HG02571 (cell line): ENCODE data around the gene FASTKD2.
A peak's percentile ranks its signal among the peaks of the same experiment; 100 is the strongest.

ENCODE experiments used
- ATAC-seq: cut with Tn5 transposase; IDR thresholded peaks from one replicate; pipeline ENCODE4 v1.9.1; 2021; ENCODE audit warnings: mild to moderate bottlenecking, moderate library complexity; ENCODE audit not compliant: unreplicated experiment

The FASTKD2 gene

DNA sequence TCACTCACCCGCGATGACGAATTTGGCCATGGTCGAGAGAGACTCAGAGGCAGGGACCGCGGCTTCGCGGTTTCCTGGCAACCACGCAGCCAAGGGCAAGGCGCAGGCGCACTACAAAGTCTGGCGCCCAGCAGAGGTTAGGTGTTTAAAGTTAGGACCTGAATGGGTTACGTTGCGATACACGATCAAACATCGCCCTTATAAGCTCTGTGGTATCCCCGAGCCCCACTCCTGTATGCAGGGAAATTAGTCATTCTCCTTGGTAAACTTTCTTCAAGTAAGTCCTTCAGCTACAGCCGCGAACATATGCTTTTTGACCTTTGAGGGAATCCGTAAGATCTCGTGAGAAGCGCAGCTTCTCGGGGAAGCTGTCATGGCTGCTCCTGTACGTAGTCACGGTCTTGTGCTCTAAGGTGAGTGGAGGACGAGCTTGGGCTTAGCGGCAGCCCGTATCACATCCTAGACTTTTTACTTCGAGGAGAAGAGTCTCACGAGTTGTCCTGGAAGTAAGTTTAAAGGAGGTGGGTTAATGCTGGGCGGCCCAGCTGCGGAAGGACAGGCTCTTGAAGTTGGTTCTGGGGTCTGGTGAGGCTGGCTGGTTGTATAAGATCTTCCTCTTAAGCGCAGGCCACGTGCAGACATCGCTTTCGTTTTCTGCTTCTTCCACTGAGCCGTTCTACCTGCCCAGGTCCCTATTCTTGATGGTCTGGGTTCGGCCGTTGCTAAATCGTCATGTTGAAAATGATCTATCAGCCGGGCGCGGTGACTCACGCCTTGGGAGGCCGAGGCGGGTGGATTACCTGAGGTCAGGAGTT is at the start of gene FASTKD2, which contains the start of gene MDH1B:
TSS of gene FASTKD2 (plus strand) at position 365 of the 815 bp plus-strand sequence. CDS start 1,088 bp downstream, outside the sequence.
TSS of gene MDH1B (minus strand) at position 87 of the 815 bp plus-strand sequence. CDS start at position 30, 57 bp downstream.
- peak; percentile 96 for ATAC-seq

DNA sequence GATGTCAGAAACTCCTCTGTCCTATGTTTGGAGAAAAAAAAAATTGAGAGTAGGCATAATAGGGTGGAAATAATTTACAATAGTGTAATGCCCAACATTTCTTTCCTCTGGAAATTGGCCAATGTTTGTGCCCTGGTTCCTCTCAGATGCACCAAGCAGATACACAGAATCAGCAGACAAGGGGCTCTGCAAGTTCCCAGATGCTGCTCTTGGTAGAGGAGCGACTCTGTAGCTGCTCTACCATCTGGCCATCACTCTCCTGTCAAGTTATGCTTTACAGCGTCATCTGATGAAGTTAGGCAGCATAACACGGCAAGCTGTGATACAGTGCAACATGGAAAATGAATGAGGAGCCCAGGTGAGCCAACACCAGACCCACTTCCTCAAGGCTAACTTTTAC is 48.8 kb upstream of the FASTKD2 start:
- no peak for ATAC-seq

- ATAC-seq: no peak
Observed at GRCh38 chr2:206718296-206718695, 47.1 kb upstream of the FASTKD2 start, which contains the start of gene DYTN. Gene DYTN (minus strand): TSS chr2:206718396. CDS start chr2:206718279, 117 bp downstream.

DNA sequence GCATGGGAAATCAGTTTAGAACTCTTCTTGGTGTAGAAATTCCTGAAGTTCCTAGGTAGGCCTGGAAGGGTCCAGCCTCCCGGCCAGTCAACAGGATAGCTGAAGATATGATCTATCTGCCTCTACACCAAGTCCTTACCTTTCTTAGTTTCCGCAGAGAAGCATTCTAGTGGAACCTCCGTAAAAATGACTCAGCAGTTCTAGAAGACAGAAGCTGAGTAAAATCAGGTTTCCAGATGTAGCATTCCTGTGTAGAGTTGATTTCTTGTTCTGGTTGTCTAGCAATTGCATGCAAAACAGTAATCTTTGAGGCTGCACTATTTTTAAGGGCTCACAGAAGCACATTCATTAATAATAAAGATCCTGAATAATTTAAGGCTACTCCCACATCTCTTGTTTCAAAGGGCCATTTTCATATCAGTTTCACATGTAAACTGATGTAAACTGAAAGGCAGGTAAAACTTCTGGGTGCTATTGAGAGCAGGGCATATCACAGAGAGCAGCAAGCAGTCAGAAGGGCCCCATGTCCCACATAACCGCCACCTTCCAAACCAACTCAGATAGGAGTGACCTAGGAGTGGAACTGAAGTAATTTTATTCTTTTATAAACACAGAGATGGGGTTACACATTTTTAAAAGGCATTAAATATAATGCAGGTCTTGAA is 44.0 kb upstream of the FASTKD2 start:
- peak; percentile 66 for ATAC-seq

DNA sequence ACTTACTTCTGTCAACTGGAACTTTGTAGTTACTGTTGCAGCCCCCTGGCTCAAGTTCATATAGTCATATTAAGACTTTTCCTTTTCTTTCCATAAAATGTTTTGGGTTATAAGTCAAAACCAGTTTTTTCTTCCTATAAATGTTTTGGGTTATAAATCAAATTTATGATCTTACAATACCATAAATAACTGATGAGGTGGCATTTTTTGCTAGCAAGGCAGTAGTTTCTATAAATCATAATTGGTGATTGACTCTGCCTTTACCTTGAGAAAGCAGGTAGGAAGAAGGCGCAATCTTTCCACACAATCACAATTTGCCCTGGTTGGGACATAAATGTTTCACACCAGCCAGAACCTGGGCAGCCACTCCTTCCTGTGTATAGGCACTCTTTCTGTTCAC is 42.1 kb upstream of the FASTKD2 start:
- ATAC-seq: no peak

DNA sequence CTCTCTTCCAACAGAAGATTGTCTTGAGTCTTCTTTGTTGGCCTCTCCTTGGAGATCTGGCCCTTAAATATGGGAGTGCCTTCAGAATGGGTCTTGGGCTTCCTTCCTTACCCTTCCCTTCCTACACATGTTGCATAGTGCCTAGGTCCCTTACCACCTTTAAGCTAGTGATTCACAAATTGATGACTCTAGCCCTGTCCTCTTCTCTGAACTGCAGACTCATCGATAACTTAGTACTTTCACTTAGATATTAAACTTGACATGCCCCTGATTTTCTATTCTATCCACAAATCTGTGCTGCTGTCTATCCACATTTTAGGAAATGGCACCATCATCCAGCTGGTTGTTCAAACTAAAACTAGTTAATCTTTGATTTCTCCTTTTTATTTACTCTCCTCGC is 38.1 kb upstream of the FASTKD2 start:
- ATAC-seq: no peak

GRCh38 chr2:206728277-206729199 is 36.9 kb upstream of the FASTKD2 start:
- ATAC-seq: no peak

- ATAC-seq: no peak
Observed at GRCh38 chr2:206733341-206733740, 32.1 kb upstream of the FASTKD2 start.

DNA sequence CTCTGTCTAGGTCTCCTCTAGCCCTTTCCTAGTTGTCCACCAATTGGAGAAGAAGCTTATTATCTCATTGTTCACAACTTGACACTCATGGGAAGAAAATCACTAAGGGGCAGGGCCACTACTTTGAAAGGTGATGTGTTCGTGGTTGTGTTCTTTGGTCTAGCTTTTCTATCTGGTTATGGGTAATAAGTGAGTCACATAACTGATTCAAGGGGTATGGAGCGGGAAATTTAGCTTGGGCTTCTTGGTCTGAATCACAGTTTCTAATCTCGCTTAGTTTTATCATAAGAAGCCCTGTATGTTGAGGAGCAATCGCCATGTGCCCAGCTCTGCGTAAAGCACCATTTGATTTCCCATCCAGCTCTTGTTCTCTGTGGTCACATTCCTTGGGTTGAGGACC is 28.5 kb upstream of the FASTKD2 start:
- no peak for ATAC-seq

- ATAC-seq: no peak
Observed at GRCh38 chr2:206739271-206739670, 26.1 kb upstream of the FASTKD2 start.

DNA sequence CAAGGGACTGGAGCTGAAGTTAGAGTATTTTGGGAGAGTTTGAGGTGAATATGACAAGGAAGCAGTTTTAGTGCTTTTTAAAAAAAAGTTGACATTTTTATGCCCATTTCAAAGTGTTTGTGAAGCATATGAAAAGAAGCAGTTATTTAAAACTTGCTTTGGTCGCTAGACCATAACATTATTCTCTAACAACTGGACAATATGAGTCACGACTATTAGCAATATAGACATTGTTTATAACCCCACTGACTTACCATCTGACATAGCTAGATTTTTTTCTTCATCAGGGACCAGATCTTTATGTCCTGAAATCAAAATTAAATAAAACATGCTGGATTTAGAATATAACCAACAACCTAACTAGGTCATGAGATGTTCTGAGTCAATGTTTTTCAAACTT is 24.6 kb upstream of the FASTKD2 start:
- ATAC-seq: no peak

DNA sequence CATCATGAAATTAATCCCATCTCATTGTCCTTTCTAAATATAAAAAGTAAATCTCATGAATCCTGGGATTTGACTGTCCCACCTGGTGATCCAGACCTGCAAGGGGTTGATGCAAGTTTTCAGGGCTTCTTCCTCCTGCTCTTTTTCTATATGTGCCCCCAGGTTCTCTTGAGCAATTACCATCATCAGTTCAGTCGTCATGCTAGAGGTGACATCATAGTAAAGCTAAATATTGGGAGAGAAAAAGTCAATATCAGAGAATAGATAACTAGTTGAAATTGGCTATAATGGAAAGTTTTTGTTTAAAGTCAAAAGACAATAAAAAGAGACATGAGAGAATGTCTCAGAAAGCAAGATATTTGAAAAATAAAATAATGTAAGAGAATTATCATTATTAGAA is 8.6 kb upstream of the FASTKD2 start:
- no peak for ATAC-seq

- no peak for ATAC-seq
Observed at GRCh38 chr2:206764673-206765241, 649 bp upstream of the FASTKD2 start.

GRCh38 chr2:206766057-206766930 is 888 bp downstream of the FASTKD2 start:
- no peak for ATAC-seq

DNA sequence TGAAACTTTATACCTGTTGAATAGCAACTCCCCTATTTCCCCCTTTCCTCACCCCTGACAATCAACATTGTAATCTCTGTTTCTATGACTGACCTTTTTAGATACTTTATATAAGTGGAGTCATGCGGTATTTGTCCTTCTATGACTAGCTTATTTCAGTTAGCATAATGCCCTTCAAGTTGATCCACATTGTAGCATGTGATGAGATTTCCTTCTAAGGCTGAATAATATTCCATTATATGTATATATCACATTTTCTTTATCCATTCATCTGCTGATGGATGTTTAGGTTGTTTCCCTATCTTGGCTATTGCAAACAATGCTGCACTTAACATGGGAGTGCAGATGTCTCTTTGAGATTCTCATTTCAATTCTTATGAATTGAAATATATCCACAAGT is 9.5 kb downstream of the FASTKD2 start:
- ATAC-seq: no peak

DNA sequence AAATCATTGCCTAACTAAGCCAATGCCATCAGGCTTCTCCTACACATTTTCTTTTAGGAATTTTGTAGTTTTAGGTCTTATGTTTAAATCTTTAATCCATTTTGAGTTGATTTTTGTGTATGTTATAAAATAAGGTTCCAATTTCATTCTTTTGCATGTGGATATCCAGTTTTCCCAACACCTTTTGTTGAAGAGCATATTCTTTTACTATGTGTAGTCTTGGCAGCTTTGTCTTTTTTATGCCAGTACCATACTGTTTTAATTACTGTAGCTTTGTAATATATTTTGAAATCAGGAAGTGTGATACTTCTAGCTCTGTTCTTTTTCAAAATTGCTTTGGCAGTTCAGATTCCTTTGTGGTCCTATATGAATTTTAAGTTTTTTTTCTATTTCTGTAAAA is 11.0 kb downstream of the FASTKD2 start:
- ATAC-seq: no peak

DNA sequence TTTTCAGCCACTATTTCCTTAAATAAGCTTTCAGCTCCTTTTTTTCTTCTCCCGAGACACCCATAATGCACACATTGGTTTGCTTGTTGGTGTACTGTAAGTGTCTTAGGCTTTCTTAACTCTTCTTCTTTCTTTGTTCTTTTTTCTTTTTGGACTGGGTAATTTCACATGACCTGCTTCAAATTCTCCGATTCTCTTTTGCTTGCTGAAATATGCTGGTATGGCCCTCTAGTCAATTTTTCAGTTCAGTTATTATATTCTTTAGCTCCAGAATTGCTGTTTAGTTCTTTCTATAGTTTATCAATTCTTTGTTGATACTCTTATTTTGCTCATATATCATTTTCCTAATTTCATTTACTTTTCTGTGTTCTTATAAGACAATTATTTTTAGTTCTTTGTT is 15.3 kb downstream of the FASTKD2 start:
- ATAC-seq: no peak

GRCh38 chr2:206783718-206784117 is 18.3 kb downstream of the FASTKD2 start:
- ATAC-seq: no peak

DNA sequence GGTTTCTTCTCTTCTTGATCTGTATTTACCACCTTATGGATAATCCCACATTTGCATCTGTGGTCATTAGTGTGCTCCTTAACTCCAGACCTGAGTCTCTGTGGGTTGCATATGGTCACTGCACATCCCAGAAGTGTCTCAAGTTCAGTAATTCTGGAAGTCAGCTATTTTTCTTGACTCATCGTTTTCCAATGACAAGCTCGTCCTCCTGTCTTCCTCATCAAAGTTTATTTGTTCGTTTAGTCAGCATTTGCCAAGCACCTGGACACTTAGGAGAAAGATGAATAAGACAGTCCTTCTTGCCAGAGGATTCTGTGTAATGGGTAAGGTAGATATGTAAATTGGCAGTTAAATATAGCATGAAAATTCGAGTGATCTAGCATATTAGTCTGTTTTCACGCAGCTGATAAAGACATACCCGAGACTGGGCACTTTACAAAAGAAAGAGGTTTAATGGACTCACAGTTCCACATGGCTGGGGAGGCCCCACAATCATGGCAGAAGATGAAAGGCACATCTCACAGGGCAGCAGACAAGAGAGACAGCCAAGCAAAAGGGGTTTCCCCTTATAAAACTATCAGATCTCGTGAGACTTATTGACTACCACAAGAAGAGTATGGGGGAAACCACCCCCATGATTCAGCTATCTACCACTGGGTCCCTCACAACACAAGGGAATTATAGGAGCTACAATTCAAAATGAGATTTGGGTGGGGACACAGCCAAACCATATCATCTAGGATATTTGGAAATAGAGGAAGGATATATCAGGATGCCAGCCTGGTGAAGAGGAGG is 19.4 kb downstream of the FASTKD2 start:
- no peak for ATAC-seq
